ENCODE results near the gene DNM2. TPM values are rescaled to one million over a fixed set of nuclear protein-coding genes. Genes with fewer than 3 reads are reported as not detected.
A peak's percentile ranks its signal among the peaks of the same experiment; 100 is the strongest.

The DNM2 gene
- total RNA-seq, 1 experiment from 2014 or later = 188 TPM

DNA sequence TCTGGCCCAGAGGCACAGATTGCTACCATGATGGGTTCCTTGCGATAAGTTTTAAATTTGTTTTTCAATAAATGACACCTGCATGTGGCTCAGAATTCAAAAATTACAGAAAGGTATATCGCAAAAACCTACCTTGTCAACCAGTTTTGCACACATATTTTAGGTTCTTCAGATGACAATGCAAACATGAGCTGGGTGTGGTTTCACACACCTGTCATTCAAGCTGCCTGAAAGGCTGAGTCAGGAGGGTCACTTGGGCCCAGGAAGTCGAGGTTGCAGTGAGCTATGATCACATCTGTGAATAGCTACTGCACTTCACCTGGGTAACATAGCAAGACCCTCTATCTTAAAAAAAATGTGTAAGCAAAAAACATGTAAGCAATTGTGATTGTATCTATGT is 56.1 kb downstream of the DNM2 start:
- Histone ChIP-seq H3K79me2 (ENCODE audit: low read depth) (peaks cover 19% of the 10 kb centered on the region; the same call in 1 of the 2 replicates), H3K9me3 (ENCODE audit: insufficient read depth, low read depth) (no peaks in the 10 kb centered on the region), H3K4me3 (no peak overlapping the region), H3K27me3 (ENCODE audit: insufficient read depth, low read depth) (no peaks in the 10 kb centered on the region), H2AFZ (no peak overlapping the region), H3K9me2 (ENCODE audit: insufficient read depth) (no peaks in the 10 kb centered on the region), H3K4me1 (replicated peaks; ENCODE audit: insufficient read depth) (peaks cover 22% of the 10 kb centered on the region), H4K20me1 (ENCODE audit: insufficient read depth) (peaks cover 3% of the 10 kb centered on the region; the same call in 1 of the 2 replicates), H3F3A (ENCODE audit: insufficient read depth, low read depth) (peaks cover 19% of the 10 kb centered on the region), H3K36me3 (ENCODE audit: low read depth) (peaks cover 20% of the 10 kb centered on the region; the same call in 1 of the 2 replicates), H3K27ac (peak overlapping the region; percentile 54), H3K4me2 (peak overlapping the region; percentile 26)
- DNase-seq = peak; percentile 55 to 85
- ChIA-PET CTCF (interaction anchor here (0.6 to 1.1 kb wide), 2 partner anchors 56 to 515 kb away, joined by 6 to 7 read pairs; partner anchors contain the start of gene DNM2), POLR2A (ENCODE audit: unreplicated experiment) (interaction anchor here (0.6 to 0.8 kb wide), 2 partner anchors 11 to 51 kb away, joined by 3 to 4 read pairs; no protein-coding TSS in a partner anchor)
- no TSS peak for BruUV-seq (replicated peaks)
- TF ChIP-seq, protein P1, sequence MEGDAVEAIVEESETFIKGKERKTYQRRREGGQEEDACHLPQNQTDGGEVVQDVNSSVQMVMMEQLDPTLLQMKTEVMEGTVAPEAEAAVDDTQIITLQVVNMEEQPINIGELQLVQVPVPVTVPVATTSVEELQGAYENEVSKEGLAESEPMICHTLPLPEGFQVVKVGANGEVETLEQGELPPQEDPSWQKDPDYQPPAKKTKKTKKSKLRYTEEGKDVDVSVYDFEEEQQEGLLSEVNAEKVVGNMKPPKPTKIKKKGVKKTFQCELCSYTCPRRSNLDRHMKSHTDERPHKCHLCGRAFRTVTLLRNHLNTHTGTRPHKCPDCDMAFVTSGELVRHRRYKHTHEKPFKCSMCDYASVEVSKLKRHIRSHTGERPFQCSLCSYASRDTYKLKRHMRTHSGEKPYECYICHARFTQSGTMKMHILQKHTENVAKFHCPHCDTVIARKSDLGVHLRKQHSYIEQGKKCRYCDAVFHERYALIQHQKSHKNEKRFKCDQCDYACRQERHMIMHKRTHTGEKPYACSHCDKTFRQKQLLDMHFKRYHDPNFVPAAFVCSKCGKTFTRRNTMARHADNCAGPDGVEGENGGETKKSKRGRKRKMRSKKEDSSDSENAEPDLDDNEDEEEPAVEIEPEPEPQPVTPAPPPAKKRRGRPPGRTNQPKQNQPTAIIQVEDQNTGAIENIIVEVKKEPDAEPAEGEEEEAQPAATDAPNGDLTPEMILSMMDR (conservative IDR thresholded peaks at IDR 0.05) = no peak
- TF ChIP-seq EZH2 (IDR thresholded peaks at IDR 0.05; ENCODE audit: low read depth) = no peak
- intact Hi-C loops (cut with micrococcal nuclease; ENCODE audit: unreplicated experiment) = loop anchor here (1.0 kb wide), 1 partner anchor 57 kb away; no protein-coding TSS in a partner anchor

DNA sequence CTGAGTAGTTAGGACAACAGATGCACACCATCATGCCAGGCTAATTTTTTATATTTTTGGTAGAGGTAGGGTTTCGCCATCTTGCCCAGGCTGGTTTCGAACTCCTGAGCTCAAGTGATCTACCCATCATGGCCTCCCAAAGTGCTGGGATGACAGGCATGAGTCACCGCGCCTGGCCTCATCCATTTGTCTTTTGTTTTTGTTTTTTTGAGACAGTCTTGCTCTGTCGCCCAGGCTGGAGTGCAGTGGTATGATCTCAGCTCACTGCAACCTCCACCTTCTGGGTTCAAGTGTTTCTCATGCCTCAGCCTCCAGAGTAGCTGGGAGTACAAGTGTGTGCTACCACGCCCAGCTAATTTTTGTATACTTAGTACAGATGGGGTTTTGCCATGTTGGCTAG is 57.0 kb downstream of the DNM2 start:
- H3K4me1 ChIP-seq (replicated peaks; ENCODE audit: insufficient read depth) = peaks cover 20% of the 10 kb centered on the region
- no peak for DNase-seq
- CTCF ChIA-PET = no interaction called here
- no peak overlapping the region for H3K4me2 ChIP-seq
- no peak overlapping the region for H3K4me3 ChIP-seq
- intact Hi-C loops (cut with micrococcal nuclease; ENCODE audit: unreplicated experiment) = loop anchor here (1.0 kb wide), 1 partner anchor 58 kb away; no protein-coding TSS in a partner anchor
- no peaks in the 10 kb centered on the region for H3K27me3 ChIP-seq (ENCODE audit: insufficient read depth, low read depth)
- H2AFZ ChIP-seq = no peak overlapping the region
- H3K36me3 ChIP-seq (ENCODE audit: low read depth) = peaks cover 25% of the 10 kb centered on the region; the same call in 1 of the 2 replicates
- no peaks in the 10 kb centered on the region for H3K9me3 ChIP-seq (ENCODE audit: insufficient read depth, low read depth)
- H3K79me2 ChIP-seq (ENCODE audit: low read depth) = peaks cover 19% of the 10 kb centered on the region; the same call in 1 of the 2 replicates
- no TSS peak for BruUV-seq (replicated peaks)
- no peaks in the 10 kb centered on the region for H3K9me2 ChIP-seq (ENCODE audit: insufficient read depth)
- peaks cover 3% of the 10 kb centered on the region; the same call in 1 of the 2 replicates for H4K20me1 ChIP-seq (ENCODE audit: insufficient read depth)
- peaks cover 19% of the 10 kb centered on the region for H3F3A ChIP-seq (ENCODE audit: insufficient read depth, low read depth)
- TF ChIP-seq EZH2 (IDR thresholded peaks at IDR 0.05; ENCODE audit: low read depth) = no peak
- TF ChIP-seq, protein P1 (conservative IDR thresholded peaks at IDR 0.05) = no peak
- POLR2A ChIA-PET (ENCODE audit: unreplicated experiment) = no interaction called here
- no peak overlapping the region for H3K27ac ChIP-seq

DNA sequence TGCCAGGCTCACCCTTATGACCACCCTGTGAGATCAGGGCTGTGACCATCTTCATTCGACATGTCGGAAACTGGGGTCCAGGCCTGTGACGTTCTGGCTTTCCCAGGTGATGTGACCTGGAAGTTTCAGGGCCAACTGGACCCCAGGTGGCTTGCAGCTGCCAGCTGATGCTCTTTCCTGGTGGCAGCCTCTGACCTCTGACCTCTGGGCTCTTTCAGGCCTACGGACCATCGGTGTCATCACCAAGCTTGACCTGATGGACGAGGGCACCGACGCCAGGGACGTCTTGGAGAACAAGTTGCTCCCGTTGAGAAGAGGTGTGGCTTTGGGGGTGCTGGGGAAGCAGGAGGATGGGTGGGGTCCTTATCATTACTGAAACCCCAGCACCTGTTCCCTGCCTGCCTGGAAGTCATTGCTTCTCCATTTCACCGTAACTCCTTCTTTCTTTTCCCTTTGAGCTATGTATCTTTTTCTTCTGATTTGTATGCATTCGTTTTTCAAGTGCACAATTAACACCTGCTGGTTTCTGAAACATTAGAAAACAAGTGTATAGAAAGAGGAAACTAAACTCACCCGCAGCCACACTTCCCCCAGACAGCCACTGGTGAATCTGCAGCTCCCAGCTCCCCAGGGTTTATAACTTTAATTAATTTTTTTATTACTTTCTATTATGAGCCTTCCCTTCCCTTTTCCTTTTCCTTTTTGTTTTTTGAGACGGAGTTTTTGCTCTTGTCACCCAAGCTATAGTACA is 59.2 kb downstream of the DNM2 start:
- no peaks in the 10 kb centered on the region for H3K9me3 ChIP-seq (ENCODE audit: insufficient read depth, low read depth)
- peaks cover 28% of the 10 kb centered on the region; the same call in 1 of the 2 replicates for H3K36me3 ChIP-seq (ENCODE audit: low read depth)
- peaks cover 13% of the 10 kb centered on the region for H3K4me1 ChIP-seq (replicated peaks; ENCODE audit: insufficient read depth)
- CTCF ChIA-PET = no interaction called here
- no TSS peak for BruUV-seq (replicated peaks)
- 0 out of 2 replicates have a peak, but pooled peaks cover 8% of the 10 kb centered on the region for H3K79me2 ChIP-seq (ENCODE audit: low read depth)
- H3F3A ChIP-seq (ENCODE audit: insufficient read depth, low read depth) = peaks cover 15% of the 10 kb centered on the region
- no peak overlapping the region for H3K27ac ChIP-seq
- H3K9me2 ChIP-seq (ENCODE audit: insufficient read depth) = no peaks in the 10 kb centered on the region
- no peak for DNase-seq
- H2AFZ ChIP-seq = no peak overlapping the region
- intact Hi-C loops (cut with micrococcal nuclease; ENCODE audit: unreplicated experiment) = no loop called here
- POLR2A ChIA-PET (ENCODE audit: unreplicated experiment) = interaction anchor here (0.5 kb wide), 1 partner anchor 748 kb away, joined by 3 read pairs; no protein-coding TSS in a partner anchor
- H3K27me3 ChIP-seq (ENCODE audit: insufficient read depth, low read depth) = no peaks in the 10 kb centered on the region
- H3K4me2 ChIP-seq = no peak overlapping the region
- TF ChIP-seq EZH2 (IDR thresholded peaks at IDR 0.05; ENCODE audit: low read depth) = no peak
- TF ChIP-seq, protein P1 (conservative IDR thresholded peaks at IDR 0.05) = no peak
- H3K4me3 ChIP-seq = no peak overlapping the region
- peaks cover 3% of the 10 kb centered on the region; the same call in 1 of the 2 replicates for H4K20me1 ChIP-seq (ENCODE audit: insufficient read depth)

Measured in PC-9 (cell line).